Effector memory CD4-positive, alpha-beta T cell (primary cell): ENCODE measurements around the gene LINGO4.

ENCODE experiments used
- DNase-seq, 3 donors: peaks; one replicate each; pipeline ENCODE4 v3.0.0-alpha.2; 2020
- H3K27ac ChIP-seq: 2 replicates; pipeline ENCODE4 v1.7.0; 2013; ENCODE audit warnings: mild to moderate bottlenecking, low read length, moderate library complexity; ENCODE audit not compliant: insufficient read depth, poor library complexity, severe bottlenecking
- H3K27me3 ChIP-seq: replicated peaks from 2 replicates; pipeline ENCODE4 v1.7.0; 2013; ENCODE audit warnings: mild to moderate bottlenecking, low read length; ENCODE audit not compliant: insufficient read depth, control insufficient read depth, poor library complexity, severe bottlenecking
- H3K36me3 ChIP-seq: 2 replicates; pipeline ENCODE4 v1.7.0; 2013; ENCODE audit warnings: mild to moderate bottlenecking, low read length, moderate library complexity; ENCODE audit not compliant: control insufficient read depth, insufficient read depth
- H3K4me1 ChIP-seq: 2 replicates; pipeline ENCODE4 v1.7.0; 2013; ENCODE audit warnings: low read length, mild to moderate bottlenecking; ENCODE audit not compliant: control insufficient read depth, insufficient read depth, poor library complexity, severe bottlenecking
- H3K4me3 ChIP-seq: 2 replicates; pipeline ENCODE4 v1.7.0; 2013; ENCODE audit warnings: low read length, low read depth, mild to moderate bottlenecking; ENCODE audit not compliant: insufficient read depth, poor library complexity, severe bottlenecking
- H3K9me3 ChIP-seq: 2 replicates; pipeline ENCODE4 v1.7.0; 2013; ENCODE audit warnings: mild to moderate bottlenecking, low read length, moderate library complexity; ENCODE audit not compliant: control insufficient read depth

LINGO4 gene

GRCh38 chr1:151846062-151846568 is 40.9 kb upstream of the LINGO4 start:
- H3K9me3 ChIP-seq, result no peaks in the 10 kb centered on the region
- no peaks in the 10 kb centered on the region for H3K36me3 ChIP-seq
- no peaks in the 10 kb centered on the region for H3K4me1 ChIP-seq
- no peak for DNase-seq
- no peaks in the 10 kb centered on the region for H3K27me3 ChIP-seq
- no peak overlapping the region for H3K27ac ChIP-seq
- H3K4me3 ChIP-seq, result no peak overlapping the region

DNA sequence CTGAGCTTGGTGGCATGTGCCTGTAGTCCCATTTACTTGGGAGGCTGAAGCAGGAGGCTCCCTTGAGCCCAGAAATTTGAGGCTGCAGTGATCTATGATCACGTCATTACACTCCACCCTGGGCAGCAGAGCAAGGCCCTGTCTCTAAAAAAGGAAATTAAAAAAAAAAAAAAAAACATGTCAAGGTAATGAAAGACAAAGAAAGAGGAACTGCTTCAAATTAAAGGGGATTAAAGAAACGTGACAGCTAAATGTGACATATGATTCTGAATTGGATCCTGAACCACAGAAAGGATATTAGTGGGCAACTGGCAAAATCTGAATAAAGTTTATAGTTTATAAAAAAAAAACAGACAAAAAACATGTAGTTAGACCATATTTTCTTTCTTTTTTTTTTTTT is 38.2 kb upstream of the LINGO4 start:
- Histone ChIP-seq H3K4me1 (peaks cover 23% of the 10 kb centered on the region), H3K36me3 (no peaks in the 10 kb centered on the region), H3K27ac (no peak overlapping the region), H3K4me3 (no peak overlapping the region), H3K27me3 (no peaks in the 10 kb centered on the region), H3K9me3 (no peaks in the 10 kb centered on the region)
- no peak for DNase-seq

DNA sequence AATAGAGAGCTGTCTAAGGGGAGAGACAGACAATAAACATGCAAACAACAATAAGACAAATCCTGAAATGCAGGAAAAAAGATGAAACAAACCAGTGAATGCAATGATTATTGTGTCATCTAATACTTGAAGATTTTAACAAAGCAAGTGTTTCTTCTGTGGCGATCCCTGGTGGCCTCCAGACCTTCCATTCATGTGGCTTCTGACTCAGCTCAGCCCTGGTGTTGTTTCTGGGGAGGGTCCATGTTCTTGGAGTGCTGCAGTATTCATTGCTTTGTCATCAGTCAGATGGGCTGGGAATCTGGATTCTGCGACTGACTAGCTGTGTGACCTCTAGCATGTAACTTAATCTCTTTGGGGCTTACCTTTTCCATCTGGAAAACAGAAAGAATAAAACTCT is 35.9 kb upstream of the LINGO4 start:
- Histone ChIP-seq H3K27ac (no peak overlapping the region), H3K36me3 (no peaks in the 10 kb centered on the region), H3K4me1 (peaks cover 44% of the 10 kb centered on the region), H3K4me3 (no peak overlapping the region), H3K9me3 (no peaks in the 10 kb centered on the region), H3K27me3 (no peaks in the 10 kb centered on the region)
- DNase-seq, result no peak

- no peaks in the 10 kb centered on the region for H3K9me3 ChIP-seq
- no peaks in the 10 kb centered on the region for H3K27me3 ChIP-seq
- peaks cover 44% of the 10 kb centered on the region for H3K4me1 ChIP-seq
- peak overlapping the region; percentile 80 for H3K27ac ChIP-seq
- no peaks in the 10 kb centered on the region for H3K36me3 ChIP-seq
- peak overlapping the region; percentile 63 for H3K4me3 ChIP-seq
- no peak for DNase-seq
Measured at GRCh38 chr1:151840421-151840820, 35.2 kb upstream of the LINGO4 start.

DNA sequence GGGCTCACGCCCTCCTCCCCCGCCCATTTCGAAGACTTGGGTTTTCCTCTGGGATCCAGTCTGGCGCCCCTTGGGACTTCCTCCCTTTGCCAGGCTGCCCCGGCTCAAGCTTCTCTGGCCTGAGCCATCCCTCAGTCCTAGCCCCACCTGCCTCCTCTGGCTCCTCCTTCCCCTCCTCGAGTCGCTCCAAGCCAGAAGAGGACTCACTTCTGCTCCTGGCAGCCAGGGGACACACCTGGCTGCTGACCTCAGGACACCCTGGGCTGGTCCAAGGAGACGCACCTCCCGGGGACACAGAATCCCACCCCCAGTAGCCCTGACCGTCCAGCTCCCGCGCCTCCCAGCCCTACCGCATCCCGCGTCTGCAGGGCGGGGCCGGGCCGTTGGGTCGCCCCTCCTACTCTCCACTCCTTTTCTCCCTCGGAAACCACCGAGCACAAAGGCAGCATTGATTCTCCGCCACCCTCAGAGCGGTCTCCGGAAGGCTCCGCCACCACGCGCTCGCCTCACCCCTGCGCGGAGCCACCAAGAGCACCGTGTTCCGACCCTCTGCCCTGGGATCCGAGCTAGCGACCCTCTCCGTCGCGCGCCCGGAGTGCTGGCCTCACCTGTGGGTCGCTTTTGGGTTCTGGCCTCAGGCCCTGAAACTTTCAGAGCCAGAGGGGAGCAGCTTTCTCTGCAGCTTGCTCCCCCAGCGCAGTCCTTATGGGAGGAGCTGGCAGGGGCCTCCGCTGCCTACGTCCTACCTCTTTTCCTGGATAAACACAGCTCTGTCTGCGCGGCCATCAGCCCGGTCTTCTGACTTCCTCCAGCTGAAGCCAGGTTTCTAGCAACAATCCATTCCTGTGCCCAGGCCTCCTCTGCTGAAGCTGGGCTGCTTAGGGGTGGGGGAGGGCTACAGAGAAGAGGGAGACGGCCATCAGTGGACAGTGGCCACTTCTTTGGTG is 34.5 kb upstream of the LINGO4 start, which contains the start of gene C2CD4D:
Gene C2CD4D (minus strand): TSS at position 364 of the 947 bp plus-strand sequence. CDS start 831 bp downstream, outside the sequence.
- H3K36me3 ChIP-seq, result no peaks in the 10 kb centered on the region
- H3K4me1 ChIP-seq, result peaks cover 48% of the 10 kb centered on the region
- H3K27ac ChIP-seq, result peak within 1 kb of the TSS; percentile 80
- H3K27me3 ChIP-seq, result no peaks in the 10 kb centered on the region
- no peaks in the 10 kb centered on the region for H3K9me3 ChIP-seq
- DNase-seq, result peak; percentile 64 to 67 (median 67)
- peak within 1 kb of the TSS; percentile 63 for H3K4me3 ChIP-seq

DNA sequence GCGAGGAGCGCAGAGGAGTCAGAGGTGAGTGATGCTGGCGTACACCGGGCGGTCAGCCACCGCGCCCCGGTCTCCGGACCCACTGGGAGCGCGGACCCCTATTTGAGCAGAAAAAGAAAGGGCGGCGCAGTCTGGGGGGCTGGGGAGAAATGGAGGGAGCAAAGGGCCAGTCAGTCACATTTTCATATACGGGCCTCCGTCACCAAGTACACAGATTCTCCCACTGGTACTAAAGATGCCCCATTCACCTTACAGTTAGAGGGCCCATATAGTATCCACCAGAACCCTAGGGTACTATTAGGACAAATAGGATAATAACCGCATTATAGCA is 33.8 kb upstream of the LINGO4 start:
- H3K9me3 ChIP-seq, result no peaks in the 10 kb centered on the region
- H3K27me3 ChIP-seq, result no peaks in the 10 kb centered on the region
- peak overlapping the region; percentile 80 for H3K27ac ChIP-seq
- H3K4me1 ChIP-seq, result peaks cover 55% of the 10 kb centered on the region
- no peaks in the 10 kb centered on the region for H3K36me3 ChIP-seq
- peak overlapping the region; percentile 63 for H3K4me3 ChIP-seq
- no peak for DNase-seq

DNA sequence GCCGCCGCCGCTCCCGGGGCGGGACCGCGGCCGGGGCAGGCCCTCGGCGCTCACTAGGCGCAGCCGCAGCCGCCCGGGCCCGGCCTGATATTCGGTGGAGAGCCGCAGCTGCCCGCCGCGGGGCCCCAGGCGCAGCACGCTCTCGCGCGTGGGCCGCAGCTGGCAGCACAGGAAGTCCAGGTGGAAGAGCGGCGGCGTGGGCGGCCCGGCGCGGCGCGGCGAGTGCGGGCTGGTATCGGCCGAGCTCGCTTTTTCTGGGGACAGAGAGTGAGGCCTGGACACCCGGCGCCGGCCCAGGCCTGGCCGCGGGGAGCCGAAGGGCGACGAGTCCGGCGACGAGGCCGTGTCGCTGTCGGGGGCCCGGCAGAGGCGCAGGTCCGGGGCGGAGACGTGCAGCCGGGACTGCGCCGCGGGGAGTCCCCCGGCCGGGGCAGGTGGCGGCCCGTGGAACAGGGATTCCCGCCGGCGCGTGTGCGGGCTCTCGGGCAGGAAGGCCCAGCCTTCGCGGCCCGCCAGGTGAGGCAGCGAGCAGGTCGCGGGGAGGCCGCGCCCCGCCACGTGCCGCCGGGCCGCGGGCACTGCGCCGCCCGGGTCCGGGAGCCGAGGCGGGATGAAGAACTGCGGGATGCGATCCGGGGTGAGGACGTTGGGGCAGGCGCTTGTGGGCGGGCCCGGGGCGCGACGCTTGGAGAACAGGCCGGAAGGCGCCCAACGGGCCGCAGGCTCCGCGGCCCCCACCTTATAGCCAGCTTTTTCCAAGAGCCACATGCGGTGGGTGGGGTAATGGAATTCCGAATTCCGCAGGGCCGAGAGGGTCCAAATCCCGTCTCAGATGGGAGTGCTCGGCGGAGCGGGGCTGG is 33.2 kb upstream of the LINGO4 start:
- Histone ChIP-seq H3K27me3 (no peaks in the 10 kb centered on the region), H3K4me3 (peak overlapping the region; percentile 63), H3K27ac (peak overlapping the region; percentile 80), H3K4me1 (peaks cover 61% of the 10 kb centered on the region), H3K36me3 (no peaks in the 10 kb centered on the region), H3K9me3 (no peaks in the 10 kb centered on the region)
- peak; percentile 30 to 44 (median 37) for DNase-seq

GRCh38 chr1:151837884-151838221 is 32.6 kb upstream of the LINGO4 start:
- Histone ChIP-seq H3K4me3 (peak overlapping the region; percentile 39), H3K27ac (peak overlapping the region; percentile 80), H3K27me3 (no peaks in the 10 kb centered on the region), H3K36me3 (no peaks in the 10 kb centered on the region), H3K9me3 (no peaks in the 10 kb centered on the region), H3K4me1 (peaks cover 66% of the 10 kb centered on the region)
- DNase-seq, result peak in 1 of 3 donors; percentile 22

- peak overlapping the region; percentile 80 for H3K27ac ChIP-seq
- no peaks in the 10 kb centered on the region for H3K36me3 ChIP-seq
- peak overlapping the region; percentile 39 for H3K4me3 ChIP-seq
- no peaks in the 10 kb centered on the region for H3K27me3 ChIP-seq
- peaks cover 73% of the 10 kb centered on the region for H3K4me1 ChIP-seq
- no peaks in the 10 kb centered on the region for H3K9me3 ChIP-seq
- peak; percentile 23 to 51 (median 44) for DNase-seq
Measured at GRCh38 chr1:151837197-151837596, 32.0 kb upstream of the LINGO4 start.
